ENCODE results near the gene BCR.
"Not testable (repeated sequence)": the region's sequence is repeated elsewhere in the genome, so short reads cannot be mapped to it uniquely, and the experiment has no call there.

Gene BCR

DNA sequence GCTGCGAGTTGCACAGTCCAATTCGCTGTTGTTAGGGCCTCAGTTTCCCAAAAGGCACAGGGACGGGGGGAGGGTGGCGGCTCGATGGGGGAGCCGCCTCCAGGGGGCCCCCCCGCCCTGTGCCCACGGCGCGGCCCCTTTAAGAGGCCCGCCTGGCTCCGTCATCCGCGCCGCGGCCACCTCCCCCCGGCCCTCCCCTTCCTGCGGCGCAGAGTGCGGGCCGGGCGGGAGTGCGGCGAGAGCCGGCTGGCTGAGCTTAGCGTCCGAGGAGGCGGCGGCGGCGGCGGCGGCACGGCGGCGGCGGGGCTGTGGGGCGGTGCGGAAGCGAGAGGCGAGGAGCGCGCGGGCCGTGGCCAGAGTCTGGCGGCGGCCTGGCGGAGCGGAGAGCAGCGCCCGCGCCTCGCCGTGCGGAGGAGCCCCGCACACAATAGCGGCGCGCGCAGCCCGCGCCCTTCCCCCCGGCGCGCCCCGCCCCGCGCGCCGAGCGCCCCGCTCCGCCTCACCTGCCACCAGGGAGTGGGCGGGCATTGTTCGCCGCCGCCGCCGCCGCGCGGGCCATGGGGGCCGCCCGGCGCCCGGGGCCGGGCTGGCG is at the start of gene BCR:
Gene BCR, plus strand, starts transcription at position 209 of the 592 bp plus-strand sequence. CDS start 452 bp downstream, outside the sequence.
- DNase-seq = peak; percentile 76

DNA sequence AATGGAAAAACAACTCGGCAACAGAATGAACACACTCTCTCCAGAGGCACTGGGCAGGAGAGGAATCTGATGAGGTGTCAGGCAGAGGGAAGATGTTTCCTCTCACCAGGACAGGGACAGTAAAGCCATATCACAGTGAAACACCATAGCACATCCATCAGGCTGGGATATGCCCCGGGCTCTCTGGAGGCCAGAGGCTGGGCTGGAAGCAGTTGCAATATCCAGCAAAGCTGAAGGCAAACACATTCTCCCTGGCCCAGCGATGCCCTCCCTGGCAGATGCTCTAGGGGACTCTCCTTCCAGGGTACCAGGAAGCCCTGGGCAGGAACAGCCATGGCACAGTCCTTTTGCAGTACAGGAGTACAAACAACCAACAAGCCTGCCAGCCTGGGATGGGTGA is 49.6 kb upstream of the BCR start:
- no peak for DNase-seq

- DNase-seq = no peak
Observed at GRCh38 chr22:23131931-23132330, 48.4 kb upstream of the BCR start.

DNA sequence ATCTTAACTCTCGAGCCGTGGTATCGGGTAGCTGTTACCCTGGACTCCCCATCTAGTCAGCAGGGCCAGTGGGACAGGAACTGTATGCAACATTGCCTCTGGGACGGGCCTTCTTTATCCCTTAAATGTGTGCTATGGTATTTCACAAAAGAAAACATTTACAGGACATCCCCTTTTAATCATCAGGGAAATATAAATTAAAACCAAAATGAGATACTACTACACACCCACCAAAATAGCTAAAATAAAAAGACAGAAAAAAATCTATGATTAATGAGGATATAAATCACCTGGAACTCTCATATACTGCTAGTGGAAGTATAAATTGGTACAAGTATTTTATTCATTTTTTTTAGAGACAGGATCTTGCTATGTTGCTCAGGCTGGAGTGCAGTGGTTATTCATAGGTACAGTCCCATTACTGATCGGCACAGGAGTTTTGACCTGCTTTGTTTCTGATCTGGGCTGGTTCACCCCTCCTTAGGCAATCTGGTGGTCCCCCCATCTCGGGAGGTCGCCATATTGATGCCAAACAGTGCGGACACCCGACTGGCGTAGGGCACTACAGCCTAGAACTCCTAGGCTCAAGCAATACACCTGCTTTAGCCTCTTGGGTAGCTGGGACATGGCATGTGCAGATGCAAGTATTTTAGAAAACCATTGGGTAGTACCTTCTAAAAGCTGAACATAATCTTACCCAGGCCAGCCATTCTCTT is 47.8 kb upstream of the BCR start:
- no peak for DNase-seq

GRCh38 chr22:23133922-23134321 is 46.4 kb upstream of the BCR start:
- no peak for DNase-seq

DNA sequence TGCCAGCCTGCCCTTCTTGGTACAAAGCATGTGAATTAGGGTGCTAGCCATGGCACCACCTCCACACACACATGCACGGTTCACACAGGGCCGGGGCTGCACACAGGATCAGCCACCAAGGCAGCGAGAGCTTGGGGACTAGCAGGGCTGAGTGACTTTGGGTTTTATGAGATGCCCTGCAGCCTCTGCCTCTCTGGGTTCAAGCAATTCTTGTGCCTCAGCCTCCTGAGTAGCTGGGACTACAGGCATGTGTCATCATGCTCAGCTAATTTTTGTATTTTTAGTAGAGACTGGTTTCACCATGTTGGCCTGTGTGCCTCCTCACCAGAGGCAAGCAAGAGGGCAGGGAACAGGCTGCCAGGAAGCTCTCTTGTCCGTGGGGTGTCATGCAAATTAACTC is 43.3 kb upstream of the BCR start:
- not testable (repeated sequence) for DNase-seq

DNA sequence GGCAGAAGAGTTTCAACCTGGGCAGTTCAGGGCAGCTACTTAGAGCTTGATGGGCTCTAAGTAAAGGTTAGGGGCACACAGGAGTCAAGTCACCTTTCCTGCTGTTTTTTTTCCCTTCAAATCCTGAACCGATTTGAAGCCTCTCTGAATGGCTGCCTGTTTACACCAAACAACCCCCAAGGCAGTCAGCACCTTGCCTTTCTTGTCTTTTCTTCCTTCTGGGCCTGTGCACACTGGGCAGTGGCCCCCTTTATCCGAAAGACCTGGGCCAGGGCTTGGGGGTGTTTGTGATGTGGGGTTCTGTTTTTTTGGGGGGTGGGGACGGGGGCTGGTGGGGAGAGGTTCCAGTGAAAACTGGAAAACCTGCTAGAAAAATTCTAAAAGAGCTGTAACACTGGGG is 42.8 kb upstream of the BCR start:
- DNase-seq = no peak

GRCh38 chr22:23137905-23138561 is 42.3 kb upstream of the BCR start:
- peak; percentile 81 for DNase-seq

DNA sequence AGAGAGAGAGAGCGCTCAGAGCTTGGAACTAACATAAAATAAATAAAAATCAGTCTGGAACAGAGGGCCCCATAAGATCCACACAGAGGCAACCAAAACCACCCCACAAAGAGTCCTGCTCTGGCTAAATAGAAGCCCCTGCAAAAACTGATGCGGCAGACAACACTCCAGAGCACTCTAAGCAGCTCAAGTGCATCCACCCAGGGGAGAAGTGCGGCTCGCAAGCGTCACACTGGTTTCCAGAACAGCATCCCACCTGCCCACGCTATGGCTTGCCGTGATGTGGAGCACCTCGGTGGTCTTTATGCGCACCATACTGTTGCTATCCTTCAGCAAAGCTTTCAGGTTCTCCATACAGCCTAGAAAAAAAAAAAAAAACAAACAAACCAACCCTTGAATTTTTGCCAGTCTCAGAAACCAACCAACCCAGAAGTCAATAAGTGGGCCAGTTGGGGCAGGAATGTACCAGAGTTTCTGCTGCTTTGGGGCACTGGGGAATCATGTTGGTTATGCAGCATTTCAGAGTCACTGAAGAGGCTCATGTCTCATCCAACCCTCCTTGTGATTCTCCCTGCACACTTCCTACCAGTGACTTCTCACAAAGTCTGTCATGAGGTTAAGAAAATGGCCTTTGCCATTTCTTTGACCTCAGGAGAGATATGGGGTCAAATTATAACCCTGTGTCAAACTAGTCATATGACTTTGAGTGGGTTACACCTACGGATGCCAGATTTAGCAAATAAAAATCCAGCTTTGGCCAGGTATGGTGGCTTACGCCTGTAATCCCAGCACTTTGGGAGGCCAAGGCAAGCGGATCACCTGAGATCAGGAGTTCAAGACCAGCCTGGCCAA is 41.5 kb upstream of the BCR start:
- DNase-seq = no peak

DNA sequence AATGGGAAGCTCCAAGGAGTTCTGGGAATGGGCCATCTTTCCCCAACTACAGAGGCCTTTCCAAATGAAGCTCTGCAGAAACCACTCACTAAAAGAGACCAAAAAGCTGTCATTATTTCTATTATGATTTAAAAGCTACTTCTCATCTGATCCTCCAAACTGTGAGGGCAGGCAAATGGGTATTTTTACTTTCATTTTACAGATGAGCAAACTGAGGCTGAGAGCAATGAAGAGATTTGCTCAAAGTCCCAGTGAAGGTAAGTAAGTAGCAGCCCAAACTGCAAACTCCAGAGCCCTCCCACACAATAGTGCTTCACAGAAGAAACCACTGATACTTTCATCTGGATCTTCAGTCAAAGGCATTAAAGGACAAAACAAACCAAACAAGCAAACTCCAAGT is 39.9 kb upstream of the BCR start:
- DNase-seq = no peak

- no peak for DNase-seq
Observed at GRCh38 chr22:23142546-23143105, 37.7 kb upstream of the BCR start.

- no peak for DNase-seq
Observed at GRCh38 chr22:23143119-23143518, 37.2 kb upstream of the BCR start.

- no peak for DNase-seq
Observed at GRCh38 chr22:23144432-23144831, 35.9 kb upstream of the BCR start.

GRCh38 chr22:23144932-23145877 is 35.1 kb upstream of the BCR start, which contains the start of gene RAB36:
Gene RAB36 (plus strand): TSS chr22:23145477. CDS start chr22:23146617, 1,140 bp downstream.
- DNase-seq = peak; percentile 97

DNA sequence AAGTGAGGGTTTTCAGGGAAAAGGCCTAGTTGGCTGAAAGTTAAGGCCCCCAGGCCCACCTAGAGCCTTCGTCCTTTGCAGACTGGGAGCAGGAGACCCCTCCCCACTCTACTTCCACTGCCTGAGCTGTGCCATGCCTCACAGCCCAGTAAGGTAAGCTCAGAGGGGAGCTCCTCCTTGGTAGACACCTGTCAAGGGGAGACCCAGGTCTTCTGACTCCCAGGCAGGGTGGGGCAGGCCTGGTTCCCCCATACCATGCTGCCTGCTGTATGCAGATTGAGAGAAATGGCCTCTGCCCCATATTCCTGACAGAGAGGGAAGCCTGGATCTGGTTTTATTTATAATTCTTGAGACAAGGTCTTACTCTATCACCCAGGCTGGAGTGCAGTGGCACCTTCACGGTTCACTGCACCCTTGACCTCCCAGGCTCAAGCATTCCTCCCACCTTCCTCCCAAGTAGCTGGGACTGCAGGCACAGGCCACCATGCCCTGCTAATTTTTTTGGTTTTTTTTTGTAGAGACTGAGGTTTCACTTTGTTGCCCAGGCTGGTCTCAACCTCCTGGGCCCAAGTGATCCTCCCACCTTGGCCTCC is 34.3 kb upstream of the BCR start:
- DNase-seq = no peak

DNA sequence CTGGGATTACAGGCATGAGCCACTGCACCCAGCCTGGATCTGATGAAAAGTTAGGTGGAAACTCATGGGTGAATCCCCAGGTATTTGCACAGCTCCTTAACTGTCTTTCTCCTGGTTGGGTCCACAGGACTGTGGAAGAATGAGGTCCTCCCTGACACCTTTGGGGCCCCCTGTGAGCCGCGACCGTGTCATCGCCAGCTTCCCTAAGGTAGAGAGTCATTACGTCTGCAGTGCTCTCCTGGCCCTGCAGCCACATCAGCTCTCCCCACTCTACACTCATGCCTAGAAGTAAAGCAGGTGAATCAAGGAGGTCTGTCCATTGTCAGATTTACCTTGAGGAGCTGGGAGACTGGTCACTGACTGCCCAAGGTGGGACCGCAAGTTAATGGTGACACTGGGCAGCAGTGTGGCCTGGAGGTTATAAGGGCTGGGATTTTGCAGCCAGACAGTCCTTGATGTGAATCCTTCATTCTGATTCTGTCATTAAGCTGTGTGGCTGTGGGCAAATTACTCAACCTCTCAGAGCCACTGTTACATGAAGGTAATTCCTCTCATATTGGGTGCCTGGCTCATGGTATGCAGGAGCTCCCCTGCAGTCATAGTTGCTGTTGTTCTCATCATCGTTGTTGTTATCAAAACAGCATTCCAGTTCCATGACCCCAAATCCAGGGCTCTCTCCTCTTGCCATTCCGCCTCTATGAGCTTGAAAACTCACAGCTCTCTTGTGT is 33.7 kb upstream of the BCR start:
- DNase-seq = no peak

GRCh38 chr22:23147617-23148387 is 32.5 kb upstream of the BCR start:
- no peak for DNase-seq

DNA sequence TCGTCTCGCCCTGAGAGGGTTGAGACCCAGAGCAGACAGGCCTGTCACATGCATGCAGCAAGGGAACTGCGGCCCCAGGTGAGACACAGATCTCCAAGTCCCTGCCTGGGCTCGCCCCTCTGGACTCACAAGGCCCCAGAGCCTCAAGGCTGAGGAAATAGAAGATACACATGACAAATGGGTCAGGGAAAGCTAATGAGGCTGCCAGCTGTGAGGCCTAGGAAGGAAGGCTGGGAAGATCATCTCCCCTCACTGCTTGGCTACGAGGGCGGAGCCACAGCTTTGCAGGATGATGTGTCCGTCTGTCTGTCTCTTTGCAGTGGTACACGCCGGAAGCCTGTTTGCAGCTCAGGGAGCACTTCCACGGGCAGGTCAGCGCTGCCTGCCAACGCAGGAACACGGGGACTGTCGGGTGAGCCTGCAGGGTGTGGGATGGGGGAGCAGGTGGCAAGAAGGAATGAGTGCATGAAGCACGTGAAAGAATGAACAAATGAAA is 30.5 kb upstream of the BCR start:
- no peak for DNase-seq

DNA sequence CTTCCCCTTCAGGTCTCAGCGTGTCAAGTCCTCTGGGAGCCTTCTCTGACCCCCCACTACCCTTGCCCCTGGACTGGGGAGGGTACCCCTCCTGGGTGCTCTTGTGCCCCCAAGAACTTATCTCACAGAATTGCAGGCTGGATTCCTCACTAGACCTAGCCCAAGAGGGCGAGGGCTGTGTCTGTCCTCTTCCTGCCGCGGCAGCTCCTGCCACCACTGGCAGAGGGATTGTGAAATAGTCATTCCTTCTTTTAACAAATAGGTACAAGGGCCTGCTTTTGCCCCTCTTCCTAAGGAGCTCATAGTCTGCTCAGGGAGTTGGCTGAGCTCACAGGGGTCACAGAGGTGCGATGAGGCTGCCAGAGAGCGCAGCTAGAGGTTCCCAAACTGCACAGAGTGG is 29.5 kb upstream of the BCR start:
- no peak for DNase-seq

- no peak for DNase-seq
Observed at GRCh38 chr22:23151827-23152226, 28.5 kb upstream of the BCR start.
